HCT116 (cell line): ENCODE data around the gene ODF2L. TPM values are rescaled to one million over a fixed set of nuclear protein-coding genes. Genes with fewer than 3 reads are reported as not detected.

ENCODE experiments used
- ATAC-seq: fragments of 200-7000 bp; cut with Tn5 transposase; 2 replicates; pipeline ENCODE4 v1.9.1; 2020; ENCODE audit warnings: mild to moderate bottlenecking, moderate library complexity
- BruUV-seq: library from RNA; stranded (reverse); fragments of 400-500 nt; replicated peaks from 2 replicates; lab custom pipeline; 2021; lab: Mats Ljungman, UMichigan
- CTCF ChIA-PET: fragments of 300-600 bp; sonication (Branson Sonifier 250); formaldehyde crosslinking; loops from one replicate; lab custom pipeline; 2021; ENCODE audit warnings: antibody characterized with exemption; lab: Charles Lee
- POLR2A ChIA-PET: fragments of 300-600, 350-600 bp; sonication (Branson Sonifier 250); formaldehyde crosslinking; loops from one replicate; lab custom pipeline; 2021; ENCODE audit warnings: antibody characterized with exemption; lab: Charles Lee
- RAD21 ChIA-PET, 2 experiments: fragments of 300-600 bp; sonication (Branson Sonifier 250); formaldehyde crosslinking; loops; one replicate each; lab custom pipeline; 2023; ENCODE audit warnings: low total read pairs in 2 of 2; ENCODE audit not compliant: uncharacterized antibody in 2 of 2, unreplicated experiment in 2 of 2, low non-redundant PET in 1 of 2; lab: Charles Lee
- DNase-seq: peaks from one replicate; pipeline ENCODE4 v3.0.0-alpha.2; 2010; ENCODE audit warnings: low read depth, low spot score
- H2AFZ ChIP-seq: fragments of 200-600 bp; shearing (Covaris generic), sonication (generic); 2 replicates; pipeline ENCODE4 v1.6.1; 2017; ENCODE audit warnings: low read depth, mixed run types, mixed read lengths, antibody characterized with exemption, low read length; ENCODE audit not compliant: poor library complexity, severe bottlenecking
- H3K27ac ChIP-seq: 2 replicates; pipeline ENCODE4 v1.5.1; 2012; ENCODE audit warnings: low read depth, low read length
- H3K27me3 ChIP-seq: fragments of 200-600 bp; sonication (generic); 2 replicates; pipeline ENCODE4 v1.6.1; 2016; ENCODE audit warnings: mixed run types, low read length, mixed read lengths; ENCODE audit not compliant: insufficient read depth
- H3K36me3 ChIP-seq, 2 experiments: fragments of 200-500 bp in 1 of 2; fragments of 200-600 bp in 1 of 2; sonication (Bioruptor generic) in 1 of 2; sonication (generic) in 1 of 2; 2 replicates each; pipeline versions ENCODE4 v1.5.1 to v1.6.1; 2014 to 2016; ENCODE audit warnings: low read length in 2 of 2, inconsistent platforms in 1 of 2, mixed read lengths in 1 of 2, mixed run types in 1 of 2; ENCODE audit not compliant: insufficient read depth in 2 of 2, control insufficient read depth in 1 of 2
- H3K4me1 ChIP-seq, 2 experiments: fragments of 200-600 bp in 1 of 2; sonication (generic) in 1 of 2; 2 replicates each; pipeline versions ENCODE4 v1.5.1 to v1.6.1; 2012 to 2017; ENCODE audit warnings: low read length in 2 of 2, inconsistent platforms in 1 of 2, mild to moderate bottlenecking in 1 of 2, mixed read lengths in 1 of 2, mixed run types in 1 of 2, moderate library complexity in 1 of 2; ENCODE audit not compliant: insufficient read depth in 2 of 2, control insufficient read depth in 1 of 2
- H3K4me2 ChIP-seq: fragments of 200-600 bp; sonication (generic); 2 replicates; pipeline ENCODE4 v1.6.1; 2017; ENCODE audit warnings: mixed run types, low read length, mixed read lengths
- H3K4me3 ChIP-seq, 2 experiments: fragments of 200-600 bp in 1 of 2; sonication (generic) in 1 of 2; replicated peaks in 1 of 2; 2 replicates each; pipeline ENCODE4 v1.5.1; 2011 to 2016; ENCODE audit warnings: low read length in 2 of 2, control low read depth in 1 of 2, low read depth in 1 of 2, mild to moderate bottlenecking in 1 of 2, mixed read lengths in 1 of 2, mixed run types in 1 of 2
- H3K79me2 ChIP-seq: fragments of 200-600 bp; sonication (generic); 2 replicates; pipeline ENCODE4 v1.6.1; 2017; ENCODE audit warnings: mild to moderate bottlenecking, mixed run types, low read length, moderate library complexity, mixed read lengths; ENCODE audit not compliant: insufficient read depth
- H3K9ac ChIP-seq: fragments of 200-600 bp; sonication (generic); 2 replicates; pipeline ENCODE4 v1.6.1; 2016; ENCODE audit warnings: low read length, mixed read lengths
- H3K9me2 ChIP-seq: fragments of 200-600 bp; sonication (generic), shearing (Covaris generic); 2 replicates; pipeline ENCODE4 v1.6.1; 2017; ENCODE audit warnings: mixed run types, mild to moderate bottlenecking, moderate library complexity; ENCODE audit not compliant: insufficient read depth
- H3K9me3 ChIP-seq, 2 experiments: fragments of 200-500 bp in 1 of 2; fragments of 200-600 bp in 1 of 2; sonication (Bioruptor generic) in 1 of 2; sonication (generic) in 1 of 2; 2 replicates each; pipeline ENCODE4 v1.6.1; 2014 to 2017; ENCODE audit warnings: low read length in 2 of 2, mixed read lengths in 2 of 2, inconsistent platforms in 1 of 2, low read depth in 1 of 2, mild to moderate bottlenecking in 1 of 2, mixed run types in 1 of 2, moderate library complexity in 1 of 2; ENCODE audit not compliant: control insufficient read depth in 1 of 2, insufficient read depth in 1 of 2
- H4K20me1 ChIP-seq: fragments of 200-600 bp; sonication (generic), shearing (Covaris generic); 2 replicates; pipeline ENCODE4 v1.6.1; 2017; ENCODE audit warnings: mixed run types, mild to moderate bottlenecking, moderate library complexity; ENCODE audit not compliant: insufficient read depth
- CTCF ChIP-seq, 3 experiments: fragments of 200-600 bp in 1 of 3; sonication (generic) in 1 of 3; IDR thresholded peaks in 2 of 3; conservative IDR thresholded peaks in 1 of 3; 2 replicates each; pipeline ENCODE4 v1.5.1; 2012 to 2017; ENCODE audit warnings: low read depth in 2 of 3, low read length in 2 of 3, antibody characterized with exemption in 1 of 3, borderline replicate concordance in 1 of 3, control low read depth in 1 of 3, mild to moderate bottlenecking in 1 of 3, mixed read lengths in 1 of 3, mixed run types in 1 of 3, moderate library complexity in 1 of 3; ENCODE audit not compliant: insufficient read depth in 1 of 3
- RAD21 ChIP-seq: IDR thresholded peaks from 2 replicates; pipeline ENCODE4 v1.6.1; 2012; ENCODE audit warnings: low read depth, mild to moderate bottlenecking
- REST ChIP-seq: IDR thresholded peaks from 2 replicates; pipeline ENCODE4 v1.6.1; 2012; ENCODE audit warnings: low read depth
- ZBTB33 ChIP-seq: IDR thresholded peaks from 2 replicates; pipeline ENCODE4 v1.6.1; 2011; ENCODE audit warnings: mild to moderate bottlenecking, low read length, moderate library complexity; ENCODE audit not compliant: insufficient replicate concordance; ENCODE audit errors: extremely low read depth
- ZFX ChIP-seq: fragments of 450-650 bp; IDR thresholded peaks from 2 replicates; pipeline ENCODE4 v1.6.1; 2017
- intact Hi-C: fragments of 100-400 bp; cut with micrococcal nuclease; formaldehyde crosslinking; loops from 2 replicates; pipeline ENCODE4 v1.10.0; 2022
- total RNA-seq: library from RNA; stranded (reverse); gene quantifications from one replicate; pipeline ENCODE4 v1.2.1, GENCODE V29; 2021; ENCODE audit not compliant: unreplicated experiment

ODF2L gene
- total RNA-seq, 1 experiment from 2014 or later: 33.7 TPM

- no peak for TF ChIP-seq REST
- TF ChIP-seq ZFX: no peak
- no peak for TF ChIP-seq ZBTB33
- TF ChIP-seq CTCF (IDR thresholded peaks at IDR 0.05 in 2 of 3, conservative IDR thresholded peaks at IDR 0.05 in 1 of 3; ENCODE audit: borderline replicate concordance in 1 of 3, insufficient read depth in 1 of 3, low read depth in 2 of 3, low read length in 2 of 3): peak; percentile 53 to 69 (median 64); a peak in 5 of 6 replicates
- peak; percentile 66 for TF ChIP-seq RAD21
- intact Hi-C loops: loop anchor here (5.0 kb wide), 1 partner anchor 268 kb away; no protein-coding TSS in a partner anchor
- no peaks in the 10 kb centered on the region for H3K9me2 ChIP-seq
- ATAC-seq: peak; percentile 92
- RAD21 ChIA-PET: no interaction called here
- no peak overlapping the region for H3K4me2 ChIP-seq
- no peak overlapping the region for H3K4me3 ChIP-seq
- DNase-seq: no peak
- H3K27ac ChIP-seq: no peak overlapping the region
- CTCF ChIA-PET: no interaction called here
- no peaks in the 10 kb centered on the region for H3K79me2 ChIP-seq
- H4K20me1 ChIP-seq: no peaks in the 10 kb centered on the region
- no peak overlapping the region for H3K9ac ChIP-seq
- no TSS peak for BruUV-seq
- no peaks in the 10 kb centered on the region for H3K4me1 ChIP-seq
- H3K9me3 ChIP-seq: no peaks in the 10 kb centered on the region
- no peak overlapping the region for H2AFZ ChIP-seq
- no peaks in the 10 kb centered on the region for H3K27me3 ChIP-seq
- H3K36me3 ChIP-seq: no peaks in the 10 kb centered on the region
- POLR2A ChIA-PET: no interaction called here
Measured at GRCh38 chr1:86419277-86419903, 23.3 kb upstream of the ODF2L start.
